ENCODE measurements around the gene SLC34A1.
A peak's percentile ranks its signal among the peaks of the same experiment; 100 is the strongest.
"Not testable (repeated sequence)": the region's sequence is repeated elsewhere in the genome, so short reads cannot be mapped to it uniquely, and the experiment has no call there.

The SLC34A1 gene

GRCh38 chr5:177368869-177369644 is 15.2 kb upstream of the SLC34A1 start:
- DNase-seq, result peak; percentile 15

GRCh38 chr5:177369645-177370440 is 14.4 kb upstream of the SLC34A1 start:
- DNase-seq, result no peak

GRCh38 chr5:177370488-177371119 is 13.6 kb upstream of the SLC34A1 start:
- peak; percentile 39 for DNase-seq

- DNase-seq, result no peak
Observed at GRCh38 chr5:177371120-177372033, 12.9 kb upstream of the SLC34A1 start.

GRCh38 chr5:177372034-177372896 is 12.0 kb upstream of the SLC34A1 start:
- peak; percentile 32 for DNase-seq

GRCh38 chr5:177372910-177373309 is 11.3 kb upstream of the SLC34A1 start:
- no peak for DNase-seq

GRCh38 chr5:177373806-177374205 is 10.4 kb upstream of the SLC34A1 start:
- no peak for DNase-seq

GRCh38 chr5:177374211-177374610 is 10.0 kb upstream of the SLC34A1 start:
- DNase-seq, result no peak

- DNase-seq, result not testable (repeated sequence)
Observed at GRCh38 chr5:177375516-177375915, 8.7 kb upstream of the SLC34A1 start.

GRCh38 chr5:177376107-177376506 is 8.1 kb upstream of the SLC34A1 start:
- no peak for DNase-seq

- no peak for DNase-seq
Observed at GRCh38 chr5:177377851-177378776, 6.1 kb upstream of the SLC34A1 start.

- DNase-seq, result peak; percentile 27
Observed at GRCh38 chr5:177378884-177379883, 5.0 kb upstream of the SLC34A1 start.

- no peak for DNase-seq
Observed at GRCh38 chr5:177380805-177381126, 3.5 kb upstream of the SLC34A1 start.

- no peak for DNase-seq
Observed at GRCh38 chr5:177382423-177383029, 1.7 kb upstream of the SLC34A1 start.

- no peak for DNase-seq
Observed at GRCh38 chr5:177383181-177383580, 1.1 kb upstream of the SLC34A1 start.

GRCh38 chr5:177385720-177386119 is 1.5 kb downstream of the SLC34A1 start:
- DNase-seq, result no peak

- no peak for DNase-seq
Observed at GRCh38 chr5:177386542-177386941, 2.3 kb downstream of the SLC34A1 start.

GRCh38 chr5:177387405-177387804 is 3.2 kb downstream of the SLC34A1 start:
- DNase-seq, result no peak

GRCh38 chr5:177388521-177389052 is 4.4 kb downstream of the SLC34A1 start:
- DNase-seq, result no peak
